Hepatocyte (in vitro differentiated cells): Measurements from ENCODE around the gene NEURL4.

ENCODE experiments used
- CTCF ChIP-seq: fragments of 200-600 bp; sonication (generic); IDR thresholded peaks from 2 replicates; pipeline ENCODE4 v1.5.1; 2016; ENCODE audit warnings: antibody characterized with exemption, mild to moderate bottlenecking; ENCODE audit not compliant: poor library complexity
- EZH2 ChIP-seq: fragments of 200-600 bp; sonication (generic); IDR thresholded peaks from 2 replicates; pipeline ENCODE4 v1.6.1; 2016; ENCODE audit warnings: antibody characterized with exemption, mild to moderate bottlenecking, borderline replicate concordance
- EZH2phosphoT487 ChIP-seq: fragments of 200-600 bp; sonication (generic); IDR thresholded peaks from one replicate; pipeline ENCODE4 v1.6.1; 2018; ENCODE audit warnings: antibody characterized with exemption, mild to moderate bottlenecking, low read depth, moderate library complexity; ENCODE audit not compliant: unreplicated experiment, severe bottlenecking

GRCh38 chr17:7347630-7348477, 18.7 kb upstream of the NEURL4 start:
- TF ChIP-seq CTCF (no peak), EZH2 (no peak), EZH2phosphoT487 (no peak)
